Body of pancreas (tissue), 4 donors: ENCODE data around the gene OGFOD2. TPM values are rescaled to one million over a fixed set of nuclear protein-coding genes. Genes with fewer than 3 reads are reported as not detected.

Experiments
- ATAC-seq: fragments of 150-250 bp; one replicate; pipeline ENCODE4 v1.9.1; 2016
- DNase-seq, 4 donors: peaks; one replicate each; pipeline ENCODE4 v3.0.0-alpha.2; 2019
- H3K27ac ChIP-seq, 4 donors: fragments of 200-600 bp; sonication (generic); 1 replicate in 3 of 4; 2 replicates in 1 of 4; pipeline versions ENCODE4 v1.5.1 to v1.6.1; 2016 to 2019; ENCODE audit warnings: mild to moderate bottlenecking in 1 of 4, mixed read lengths in 1 of 4, moderate library complexity in 1 of 4
- H3K27me3 ChIP-seq, 2 donors: fragments of 200-600 bp; sonication (generic); one replicate each; pipeline ENCODE4 v1.6.0; 2016; ENCODE audit warnings: mild to moderate bottlenecking in 1 of 2
- H3K36me3 ChIP-seq, 2 donors: fragments of 200-600 bp; sonication (generic); replicated peaks in 1 of 2; 2 replicates each; pipeline ENCODE4 v1.5.1; 2016; ENCODE audit warnings: low read depth in 2 of 2; ENCODE audit not compliant: insufficient read depth in 1 of 2
- H3K4me1 ChIP-seq: fragments of 200-600 bp; sonication (generic); one replicate; pipeline ENCODE4 v1.6.0; 2016
- H3K4me3 ChIP-seq, 2 donors: fragments of 200-600 bp; sonication (generic); 1 replicate in 1 of 2; 2 replicates in 1 of 2; pipeline ENCODE4 v1.5.1; 2016 to 2019
- H3K9me3 ChIP-seq, 3 donors: fragments of 200-600 bp; sonication (generic); 1 replicate in 2 of 3; 2 replicates in 1 of 3; pipeline ENCODE4 v1.5.1; 2016
- POLR2A ChIP-seq, 3 donors: fragments of 450-650 bp; IDR thresholded peaks; one replicate each; pipeline ENCODE4 v1.6.1; 2016; ENCODE audit warnings: antibody characterized with exemption in 3 of 3, mild to moderate bottlenecking in 2 of 3
- WGBS, 2 donors: methylation state at CpG; one replicate each; pipeline ENCODE4 v1.1.5; 2017; 5-methylcytosine and 5-hydroxymethylcytosine counted together
- intact Hi-C: fragments of 100-400 bp; cut with DNase I; formaldehyde crosslinking; loops from one replicate; pipeline ENCODE4 v1.15.1; 2023
- total RNA-seq, 2 donors: library from RNA; depleted of rRNA; stranded (reverse); fragments of >200 nt; gene quantifications; one replicate each; pipeline ENCODE4 v1.1.0, GENCODE V29; 2016
- TF ChIP-seq, protein P1 (sequence below), 7 experiments: fragments of 450-650 bp in 4 of 7; fragments of 200-600 bp in 3 of 7; sonication (generic) in 3 of 7; IDR thresholded peaks; one replicate each; pipeline ENCODE4 v1.5.1; 2016 to 2019; ENCODE audit warnings: antibody characterized with exemption in 7 of 7

Gene OGFOD2
- total RNA-seq, 2 donors from 2014 or later = 8.6 to 25.4 TPM

DNA sequence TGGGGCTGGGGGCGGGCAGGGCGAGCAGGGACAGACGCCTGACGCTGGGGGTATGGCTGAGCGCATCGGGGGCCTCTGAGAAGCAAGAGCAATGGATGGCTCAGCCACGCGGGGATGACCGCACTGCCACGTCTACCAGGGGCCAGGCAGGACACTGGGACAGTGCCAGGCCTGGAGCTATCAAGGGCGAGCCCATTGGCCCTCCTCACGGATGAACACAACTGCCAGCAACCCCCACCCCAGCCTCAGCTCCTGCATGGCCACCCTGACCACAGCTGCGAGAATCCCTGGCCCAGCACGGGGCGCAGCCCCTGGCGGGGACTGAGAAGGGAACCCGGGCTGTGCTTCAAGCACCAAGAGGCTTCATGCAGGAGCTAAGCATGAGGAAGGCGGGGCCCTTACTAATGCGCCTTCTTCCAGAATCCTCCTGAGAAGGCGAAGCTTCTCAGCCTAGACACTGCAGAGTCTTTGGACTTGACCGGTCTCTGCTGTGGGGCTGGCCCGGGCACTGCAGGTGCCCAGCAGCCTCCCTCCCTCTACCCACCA lies 14.9 kb downstream of the OGFOD2 start:
- no peaks in the 10 kb centered on the region for H3K27me3 ChIP-seq
- no peaks in the 10 kb centered on the region for H3K36me3 ChIP-seq
- intact Hi-C loops = no loop called here
- no peak overlapping the region for H3K4me3 ChIP-seq
- DNase-seq (no peak), ATAC-seq (no peak)
- no peak overlapping the region for H3K27ac ChIP-seq
- H3K9me3 ChIP-seq = no peaks in the 10 kb centered on the region
- 89 to 90% methylated on average over 10 to 15 of the region's 22 CpGs for WGBS, 2 donors
- TF ChIP-seq, protein P1, sequence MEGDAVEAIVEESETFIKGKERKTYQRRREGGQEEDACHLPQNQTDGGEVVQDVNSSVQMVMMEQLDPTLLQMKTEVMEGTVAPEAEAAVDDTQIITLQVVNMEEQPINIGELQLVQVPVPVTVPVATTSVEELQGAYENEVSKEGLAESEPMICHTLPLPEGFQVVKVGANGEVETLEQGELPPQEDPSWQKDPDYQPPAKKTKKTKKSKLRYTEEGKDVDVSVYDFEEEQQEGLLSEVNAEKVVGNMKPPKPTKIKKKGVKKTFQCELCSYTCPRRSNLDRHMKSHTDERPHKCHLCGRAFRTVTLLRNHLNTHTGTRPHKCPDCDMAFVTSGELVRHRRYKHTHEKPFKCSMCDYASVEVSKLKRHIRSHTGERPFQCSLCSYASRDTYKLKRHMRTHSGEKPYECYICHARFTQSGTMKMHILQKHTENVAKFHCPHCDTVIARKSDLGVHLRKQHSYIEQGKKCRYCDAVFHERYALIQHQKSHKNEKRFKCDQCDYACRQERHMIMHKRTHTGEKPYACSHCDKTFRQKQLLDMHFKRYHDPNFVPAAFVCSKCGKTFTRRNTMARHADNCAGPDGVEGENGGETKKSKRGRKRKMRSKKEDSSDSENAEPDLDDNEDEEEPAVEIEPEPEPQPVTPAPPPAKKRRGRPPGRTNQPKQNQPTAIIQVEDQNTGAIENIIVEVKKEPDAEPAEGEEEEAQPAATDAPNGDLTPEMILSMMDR (IDR thresholded peaks at IDR 0.05) = no peak
- TF ChIP-seq POLR2A (IDR thresholded peaks at IDR 0.05) = no peak
- peaks cover 4% of the 10 kb centered on the region for H3K4me1 ChIP-seq

DNA sequence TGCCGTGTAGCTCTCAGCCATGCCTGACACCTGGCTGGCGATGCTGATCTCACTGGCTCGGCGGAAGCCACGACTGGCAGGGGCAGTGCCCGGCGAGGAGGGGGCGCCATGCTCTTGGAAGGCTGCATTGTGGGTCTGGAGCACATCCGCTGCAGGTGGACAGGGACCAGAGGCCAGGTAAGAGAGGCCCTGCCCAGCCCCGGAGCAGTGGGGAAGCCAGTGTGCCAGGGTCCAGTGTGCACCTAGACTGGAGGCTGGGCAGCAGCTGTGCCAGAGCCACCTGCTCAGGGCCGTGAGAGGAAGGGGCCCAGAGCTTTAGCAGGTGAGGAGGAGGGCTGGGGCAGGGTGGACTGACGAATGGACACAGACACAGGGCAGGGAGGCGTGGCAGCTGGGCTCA lies 15.5 kb downstream of the OGFOD2 start:
- Histone ChIP-seq H3K4me3 (no peak overlapping the region), H3K36me3 (no peaks in the 10 kb centered on the region), H3K27ac (no peak overlapping the region), H3K27me3 (no peaks in the 10 kb centered on the region), H3K9me3 (no peaks in the 10 kb centered on the region), H3K4me1 (no peaks in the 10 kb centered on the region)
- no peak for TF ChIP-seq POLR2A (IDR thresholded peaks at IDR 0.05)
- TF ChIP-seq, protein P1 (IDR thresholded peaks at IDR 0.05) = no peak
- ATAC-seq (no peak), DNase-seq (no peak)
- WGBS, 2 donors = 85 to 86% methylated on average over 11 to 12 of the region's 13 CpGs
- intact Hi-C loops = no loop called here

DNA sequence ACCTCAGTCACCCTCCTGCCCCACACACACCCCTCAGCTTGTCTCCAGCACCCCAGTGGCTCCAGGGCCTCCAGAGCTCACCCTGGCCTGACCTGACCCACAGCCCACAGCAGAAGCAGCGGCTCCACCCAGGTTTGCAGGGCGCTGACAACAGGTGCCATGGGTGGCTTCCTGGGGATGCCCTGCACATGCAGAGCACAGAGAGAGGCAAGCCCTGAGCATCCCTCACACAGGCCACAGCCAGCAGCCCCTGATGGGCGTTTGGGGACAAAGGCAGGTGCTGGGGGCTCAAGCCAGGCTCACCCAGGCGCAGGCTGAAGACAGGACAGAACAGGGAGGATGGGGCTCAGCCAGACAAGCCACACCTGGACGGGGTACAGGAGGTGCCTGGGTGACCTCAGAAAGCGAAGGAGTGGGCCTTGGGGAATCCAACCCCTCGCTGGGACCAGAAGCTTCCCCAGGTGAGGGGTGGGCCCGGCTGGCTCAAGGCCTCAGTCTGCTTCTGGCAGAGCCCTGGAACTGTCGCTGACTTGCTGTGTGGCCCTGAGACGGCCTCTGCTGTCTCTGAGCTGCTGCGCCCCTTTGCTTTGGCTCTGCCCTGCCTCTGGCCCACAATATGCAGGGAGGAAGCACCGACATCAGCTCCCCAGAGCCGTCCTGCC lies 16.0 kb downstream of the OGFOD2 start:
- TF ChIP-seq, protein P1 (IDR thresholded peaks at IDR 0.05) = no peak
- no peak for TF ChIP-seq POLR2A (IDR thresholded peaks at IDR 0.05)

DNA sequence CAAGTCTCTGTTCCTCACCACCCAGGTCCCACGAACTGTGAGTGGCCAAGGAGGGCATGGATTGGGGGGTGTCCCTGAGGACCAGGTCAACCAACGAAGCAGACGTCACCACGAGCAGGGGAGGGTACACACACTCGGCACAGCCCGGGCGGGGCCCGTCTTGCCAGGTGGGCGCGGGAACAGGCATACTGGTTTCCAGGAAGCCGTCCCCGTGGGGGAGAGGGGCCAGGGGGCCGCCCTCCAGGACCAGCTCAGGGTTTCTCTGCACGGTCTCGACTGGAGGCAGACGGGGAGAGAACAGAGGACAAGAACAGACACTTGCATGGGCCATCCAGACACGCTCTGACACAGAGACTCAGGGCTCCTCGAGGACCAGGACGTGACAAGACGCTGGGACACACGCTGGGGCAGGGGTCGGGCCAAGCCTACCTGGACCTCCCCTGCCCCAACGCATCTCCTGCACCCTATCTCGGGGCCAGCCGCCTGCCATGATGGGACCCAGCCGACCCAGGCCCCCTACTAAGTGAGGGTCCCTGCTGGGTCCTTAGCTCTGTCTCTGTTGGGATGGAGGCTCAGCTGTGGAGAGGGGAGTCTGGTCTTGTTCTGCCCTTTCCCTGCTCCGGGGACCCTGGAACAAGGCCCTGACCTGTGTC lies 16.7 kb downstream of the OGFOD2 start:
- Histone ChIP-seq H3K4me1 (no peaks in the 10 kb centered on the region), H3K9me3 (no peaks in the 10 kb centered on the region), H3K27ac (no peak overlapping the region), H3K36me3 (no peaks in the 10 kb centered on the region), H3K27me3 (no peaks in the 10 kb centered on the region), H3K4me3 (no peak overlapping the region)
- WGBS, 2 donors = 83 to 85% methylated on average over 20 to 27 of the region's 27 CpGs
- DNase-seq (no peak), ATAC-seq (no peak)
- no peak for TF ChIP-seq POLR2A (IDR thresholded peaks at IDR 0.05)
- TF ChIP-seq, protein P1 (IDR thresholded peaks at IDR 0.05) = no peak
- intact Hi-C loops = no loop called here

More for the DNA sequence above, 16.0 kb downstream of the OGFOD2 start:
- intact Hi-C loops = no loop called here
- Histone ChIP-seq H3K4me1 (no peaks in the 10 kb centered on the region), H3K9me3 (no peaks in the 10 kb centered on the region), H3K4me3 (no peak overlapping the region), H3K27ac (no peak overlapping the region), H3K27me3 (no peaks in the 10 kb centered on the region), H3K36me3 (no peaks in the 10 kb centered on the region)
- no peak for DNase-seq
- WGBS, 2 donors = 90 to 96% methylated on average over 5 to 12 of the region's 13 CpGs
- no peak for ATAC-seq
